ENCODE measurements around the gene GANAB. TPM values are rescaled to one million over a fixed set of nuclear protein-coding genes. Genes with fewer than 3 reads are reported as not detected.

Gene GANAB
- total and polyA plus RNA-seq, 2 of the 13 experiments (the other 11 are each of a cell fraction or from before 2014, with no cell fraction given), result 99.5 to 234 TPM

DNA sequence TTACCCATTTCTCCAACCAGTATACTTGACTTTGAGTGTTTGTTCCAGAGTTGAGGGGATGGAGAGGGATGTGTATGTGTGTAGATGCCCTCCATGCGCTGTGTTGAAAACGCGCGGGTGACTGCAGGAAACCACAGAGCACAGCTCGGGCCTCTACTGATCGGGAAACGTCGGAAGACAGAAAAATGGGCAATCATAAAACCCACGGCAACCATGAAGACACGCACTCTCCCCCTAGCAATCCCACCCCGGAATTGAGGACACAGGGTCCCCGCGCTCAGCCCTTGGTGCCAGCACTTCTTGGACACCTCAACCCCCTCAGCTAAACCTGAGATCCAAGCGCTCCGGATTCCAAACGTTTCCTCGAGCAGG lies 24.8 kb upstream of the GANAB start (continued):
- TF ChIP-seq, protein P1, sequence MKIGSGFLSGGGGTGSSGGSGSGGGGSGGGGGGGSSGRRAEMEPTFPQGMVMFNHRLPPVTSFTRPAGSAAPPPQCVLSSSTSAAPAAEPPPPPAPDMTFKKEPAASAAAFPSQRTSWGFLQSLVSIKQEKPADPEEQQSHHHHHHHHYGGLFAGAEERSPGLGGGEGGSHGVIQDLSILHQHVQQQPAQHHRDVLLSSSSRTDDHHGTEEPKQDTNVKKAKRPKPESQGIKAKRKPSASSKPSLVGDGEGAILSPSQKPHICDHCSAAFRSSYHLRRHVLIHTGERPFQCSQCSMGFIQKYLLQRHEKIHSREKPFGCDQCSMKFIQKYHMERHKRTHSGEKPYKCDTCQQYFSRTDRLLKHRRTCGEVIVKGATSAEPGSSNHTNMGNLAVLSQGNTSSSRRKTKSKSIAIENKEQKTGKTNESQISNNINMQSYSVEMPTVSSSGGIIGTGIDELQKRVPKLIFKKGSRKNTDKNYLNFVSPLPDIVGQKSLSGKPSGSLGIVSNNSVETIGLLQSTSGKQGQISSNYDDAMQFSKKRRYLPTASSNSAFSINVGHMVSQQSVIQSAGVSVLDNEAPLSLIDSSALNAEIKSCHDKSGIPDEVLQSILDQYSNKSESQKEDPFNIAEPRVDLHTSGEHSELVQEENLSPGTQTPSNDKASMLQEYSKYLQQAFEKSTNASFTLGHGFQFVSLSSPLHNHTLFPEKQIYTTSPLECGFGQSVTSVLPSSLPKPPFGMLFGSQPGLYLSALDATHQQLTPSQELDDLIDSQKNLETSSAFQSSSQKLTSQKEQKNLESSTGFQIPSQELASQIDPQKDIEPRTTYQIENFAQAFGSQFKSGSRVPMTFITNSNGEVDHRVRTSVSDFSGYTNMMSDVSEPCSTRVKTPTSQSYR (CRISPR knock-in tag; IDR thresholded peaks at IDR 0.05; ENCODE audit: borderline replicate concordance), result no peak
- TF ChIP-seq, protein P2, sequence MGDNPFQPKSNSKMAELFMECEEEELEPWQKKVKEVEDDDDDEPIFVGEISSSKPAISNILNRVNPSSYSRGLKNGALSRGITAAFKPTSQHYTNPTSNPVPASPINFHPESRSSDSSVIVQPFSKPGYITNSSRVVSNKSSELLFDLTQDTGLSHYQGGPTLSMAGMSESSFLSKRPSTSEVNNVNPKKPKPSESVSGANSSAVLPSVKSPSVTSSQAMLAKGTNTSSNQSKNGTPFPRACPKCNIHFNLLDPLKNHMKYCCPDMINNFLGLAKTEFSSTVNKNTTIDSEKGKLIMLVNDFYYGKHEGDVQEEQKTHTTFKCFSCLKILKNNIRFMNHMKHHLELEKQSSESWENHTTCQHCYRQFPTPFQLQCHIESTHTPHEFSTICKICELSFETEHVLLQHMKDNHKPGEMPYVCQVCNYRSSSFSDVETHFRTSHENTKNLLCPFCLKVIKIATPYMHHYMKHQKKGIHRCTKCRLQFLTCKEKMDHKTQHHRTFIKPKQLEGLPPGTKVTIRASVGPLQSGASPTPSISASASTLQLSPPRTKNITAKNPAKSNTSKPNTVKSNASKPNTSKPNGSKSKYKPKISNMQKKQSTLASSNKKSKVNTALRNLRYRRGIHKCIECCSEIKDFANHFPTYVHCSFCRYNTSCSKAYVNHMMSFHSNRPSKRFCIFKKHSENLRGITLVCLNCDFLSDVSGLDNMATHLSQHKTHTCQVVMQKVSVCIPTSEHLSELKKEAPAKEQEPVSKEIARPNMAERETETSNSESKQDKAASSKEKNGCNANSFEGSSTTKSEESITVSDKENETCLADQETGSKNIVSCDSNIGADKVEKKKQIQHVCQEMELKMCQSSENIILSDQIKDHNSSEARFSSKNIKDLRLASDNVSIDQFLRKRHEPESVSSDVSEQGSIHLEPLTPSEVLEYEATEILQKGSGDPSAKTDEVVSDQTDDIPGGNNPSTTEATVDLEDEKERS (CRISPR knock-in tag; IDR thresholded peaks at IDR 0.05), result peak; percentile 33; the same call in 1 of the 2 replicates
- TF ChIP-seq, protein P3, sequence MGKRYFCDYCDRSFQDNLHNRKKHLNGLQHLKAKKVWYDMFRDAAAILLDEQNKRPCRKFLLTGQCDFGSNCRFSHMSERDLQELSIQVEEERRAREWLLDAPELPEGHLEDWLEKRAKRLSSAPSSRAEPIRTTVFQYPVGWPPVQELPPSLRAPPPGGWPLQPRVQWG (CRISPR knock-in tag; IDR thresholded peaks at IDR 0.05; ENCODE audit: borderline replicate concordance, low read depth), result no peak
- TF ChIP-seq ZSCAN21 (CRISPR knock-in tag; IDR thresholded peaks at IDR 0.05; ENCODE audit: borderline replicate concordance), result peak; percentile 26; the same call in 1 of the 2 replicates
- TF ChIP-seq SRSF9 (IDR thresholded peaks at IDR 0.05; ENCODE audit: borderline replicate concordance, insufficient read depth, low read depth, low read length, poor library complexity, severe bottlenecking), result no peak
- TF ChIP-seq, protein P4, sequence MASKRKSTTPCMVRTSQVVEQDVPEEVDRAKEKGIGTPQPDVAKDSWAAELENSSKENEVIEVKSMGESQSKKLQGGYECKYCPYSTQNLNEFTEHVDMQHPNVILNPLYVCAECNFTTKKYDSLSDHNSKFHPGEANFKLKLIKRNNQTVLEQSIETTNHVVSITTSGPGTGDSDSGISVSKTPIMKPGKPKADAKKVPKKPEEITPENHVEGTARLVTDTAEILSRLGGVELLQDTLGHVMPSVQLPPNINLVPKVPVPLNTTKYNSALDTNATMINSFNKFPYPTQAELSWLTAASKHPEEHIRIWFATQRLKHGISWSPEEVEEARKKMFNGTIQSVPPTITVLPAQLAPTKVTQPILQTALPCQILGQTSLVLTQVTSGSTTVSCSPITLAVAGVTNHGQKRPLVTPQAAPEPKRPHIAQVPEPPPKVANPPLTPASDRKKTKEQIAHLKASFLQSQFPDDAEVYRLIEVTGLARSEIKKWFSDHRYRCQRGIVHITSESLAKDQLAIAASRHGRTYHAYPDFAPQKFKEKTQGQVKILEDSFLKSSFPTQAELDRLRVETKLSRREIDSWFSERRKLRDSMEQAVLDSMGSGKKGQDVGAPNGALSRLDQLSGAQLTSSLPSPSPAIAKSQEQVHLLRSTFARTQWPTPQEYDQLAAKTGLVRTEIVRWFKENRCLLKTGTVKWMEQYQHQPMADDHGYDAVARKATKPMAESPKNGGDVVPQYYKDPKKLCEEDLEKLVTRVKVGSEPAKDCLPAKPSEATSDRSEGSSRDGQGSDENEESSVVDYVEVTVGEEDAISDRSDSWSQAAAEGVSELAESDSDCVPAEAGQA (IDR thresholded peaks at IDR 0.05; ENCODE audit: low read depth), result peak; percentile 54; the same call in 1 of the 2 replicates
- TF ChIP-seq, protein P4 (CRISPR knock-in tag; IDR thresholded peaks at IDR 0.05; ENCODE audit: borderline replicate concordance), result no peak
- TF ChIP-seq, protein P5, sequence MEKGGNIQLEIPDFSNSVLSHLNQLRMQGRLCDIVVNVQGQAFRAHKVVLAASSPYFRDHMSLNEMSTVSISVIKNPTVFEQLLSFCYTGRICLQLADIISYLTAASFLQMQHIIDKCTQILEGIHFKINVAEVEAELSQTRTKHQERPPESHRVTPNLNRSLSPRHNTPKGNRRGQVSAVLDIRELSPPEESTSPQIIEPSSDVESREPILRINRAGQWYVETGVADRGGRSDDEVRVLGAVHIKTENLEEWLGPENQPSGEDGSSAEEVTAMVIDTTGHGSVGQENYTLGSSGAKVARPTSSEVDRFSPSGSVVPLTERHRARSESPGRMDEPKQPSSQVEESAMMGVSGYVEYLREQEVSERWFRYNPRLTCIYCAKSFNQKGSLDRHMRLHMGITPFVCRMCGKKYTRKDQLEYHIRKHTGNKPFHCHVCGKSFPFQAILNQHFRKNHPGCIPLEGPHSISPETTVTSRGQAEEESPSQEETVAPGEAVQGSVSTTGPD (CRISPR knock-in tag; IDR thresholded peaks at IDR 0.05), result 0 out of 2 replicates have a peak, but pooled peaks have one; percentile 17
